ENCODE results near the gene IER2.

IER2 gene

DNA sequence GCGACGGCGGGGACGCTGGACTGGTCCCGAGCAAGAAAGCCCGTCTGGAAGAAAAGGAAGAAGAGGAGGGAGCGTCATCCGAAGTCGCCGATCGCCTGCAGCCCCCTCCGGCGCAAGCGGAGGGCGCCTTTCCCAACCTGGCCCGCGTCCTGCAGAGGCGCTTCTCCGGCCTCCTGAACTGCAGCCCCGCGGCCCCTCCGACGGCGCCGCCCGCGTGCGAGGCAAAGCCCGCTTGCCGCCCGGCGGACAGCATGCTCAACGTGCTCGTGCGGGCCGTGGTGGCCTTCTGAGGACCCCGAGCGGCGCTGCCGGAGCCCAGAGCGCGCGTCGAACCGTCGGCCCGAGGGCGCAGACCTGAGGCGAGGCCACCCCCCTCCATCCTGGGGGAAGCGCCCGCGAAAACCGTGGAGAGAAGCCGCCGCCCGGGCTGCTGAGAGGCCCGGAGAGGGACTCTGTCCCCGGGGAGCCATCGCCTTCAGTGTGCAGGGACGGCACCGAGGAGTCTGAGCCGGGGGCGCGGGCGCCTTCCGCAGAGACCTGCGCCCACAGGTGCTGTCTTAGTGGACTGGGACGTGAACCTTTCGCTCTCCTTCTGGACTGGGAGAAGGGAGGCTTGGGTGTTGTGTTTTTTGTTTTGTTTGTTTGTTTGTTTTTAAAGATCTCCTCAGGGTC lies 3.5 kb downstream of the IER2 start:
- TF ChIP-seq, protein P1, sequence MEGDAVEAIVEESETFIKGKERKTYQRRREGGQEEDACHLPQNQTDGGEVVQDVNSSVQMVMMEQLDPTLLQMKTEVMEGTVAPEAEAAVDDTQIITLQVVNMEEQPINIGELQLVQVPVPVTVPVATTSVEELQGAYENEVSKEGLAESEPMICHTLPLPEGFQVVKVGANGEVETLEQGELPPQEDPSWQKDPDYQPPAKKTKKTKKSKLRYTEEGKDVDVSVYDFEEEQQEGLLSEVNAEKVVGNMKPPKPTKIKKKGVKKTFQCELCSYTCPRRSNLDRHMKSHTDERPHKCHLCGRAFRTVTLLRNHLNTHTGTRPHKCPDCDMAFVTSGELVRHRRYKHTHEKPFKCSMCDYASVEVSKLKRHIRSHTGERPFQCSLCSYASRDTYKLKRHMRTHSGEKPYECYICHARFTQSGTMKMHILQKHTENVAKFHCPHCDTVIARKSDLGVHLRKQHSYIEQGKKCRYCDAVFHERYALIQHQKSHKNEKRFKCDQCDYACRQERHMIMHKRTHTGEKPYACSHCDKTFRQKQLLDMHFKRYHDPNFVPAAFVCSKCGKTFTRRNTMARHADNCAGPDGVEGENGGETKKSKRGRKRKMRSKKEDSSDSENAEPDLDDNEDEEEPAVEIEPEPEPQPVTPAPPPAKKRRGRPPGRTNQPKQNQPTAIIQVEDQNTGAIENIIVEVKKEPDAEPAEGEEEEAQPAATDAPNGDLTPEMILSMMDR (IDR thresholded peaks at IDR 0.05; ENCODE audit: poor library complexity, severe bottlenecking) = peak; percentile 3
- Histone ChIP-seq H3K36me3 (ENCODE audit: low read depth) (peaks cover 22% of the 10 kb centered on the region), H3K27ac (ENCODE audit: poor library complexity, severe bottlenecking) (peak overlapping the region; percentile 92), H3K27me3 (ENCODE audit: insufficient read depth, poor library complexity, severe bottlenecking) (no peaks in the 10 kb centered on the region), H3K9me3 (ENCODE audit: severe bottlenecking) (no peaks in the 10 kb centered on the region), H3K4me1 (ENCODE audit: insufficient read depth, poor library complexity, severe bottlenecking) (peaks cover 12% of the 10 kb centered on the region), H3K4me3 (ENCODE audit: severe bottlenecking) (peak overlapping the region; percentile 91)
- ATAC-seq (ENCODE audit: low read depth) (no peak), DNase-seq (ENCODE audit: low spot score) (no peak)

DNA sequence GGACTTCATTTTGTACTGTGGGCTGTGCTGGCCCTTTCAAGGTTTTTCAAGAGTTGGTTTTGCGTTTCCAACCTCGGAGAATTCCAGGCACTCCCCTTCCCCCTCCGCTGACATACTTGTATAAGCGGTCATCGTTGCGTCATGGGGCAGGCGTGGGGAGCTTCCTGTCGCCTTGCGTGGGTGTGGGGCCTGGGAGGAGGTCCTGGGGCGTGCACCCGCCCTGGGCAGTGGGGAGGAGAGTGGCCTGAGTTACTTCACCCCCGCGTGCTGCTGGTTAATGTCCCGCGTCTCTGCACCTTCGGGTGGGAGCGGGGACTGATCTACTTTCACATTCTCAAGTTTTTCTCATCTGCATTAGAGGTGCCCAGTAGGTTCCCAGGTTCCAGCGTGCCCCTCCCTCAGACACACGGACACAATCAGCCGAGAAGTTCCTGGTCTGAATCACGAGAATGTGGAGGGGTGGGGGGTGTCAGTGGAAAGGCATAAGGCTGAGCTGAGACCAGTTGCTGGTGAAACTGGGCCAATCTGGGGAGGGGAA lies 4.1 kb downstream of the IER2 start:
- Histone ChIP-seq H3K4me1 (ENCODE audit: insufficient read depth, poor library complexity, severe bottlenecking) (peaks cover 12% of the 10 kb centered on the region), H3K36me3 (ENCODE audit: low read depth) (peaks cover 22% of the 10 kb centered on the region), H3K27me3 (ENCODE audit: insufficient read depth, poor library complexity, severe bottlenecking) (no peaks in the 10 kb centered on the region), H3K9me3 (ENCODE audit: severe bottlenecking) (no peaks in the 10 kb centered on the region), H3K27ac (ENCODE audit: poor library complexity, severe bottlenecking) (peak overlapping the region; percentile 92), H3K4me3 (ENCODE audit: severe bottlenecking) (peak overlapping the region; percentile 91)
- ATAC-seq (ENCODE audit: low read depth) (0 out of 3 replicates have a peak, but pooled peaks have one; percentile 0), DNase-seq (ENCODE audit: low spot score) (peak; percentile 95)
- TF ChIP-seq, protein P1 (IDR thresholded peaks at IDR 0.05; ENCODE audit: poor library complexity, severe bottlenecking) = no peak

DNA sequence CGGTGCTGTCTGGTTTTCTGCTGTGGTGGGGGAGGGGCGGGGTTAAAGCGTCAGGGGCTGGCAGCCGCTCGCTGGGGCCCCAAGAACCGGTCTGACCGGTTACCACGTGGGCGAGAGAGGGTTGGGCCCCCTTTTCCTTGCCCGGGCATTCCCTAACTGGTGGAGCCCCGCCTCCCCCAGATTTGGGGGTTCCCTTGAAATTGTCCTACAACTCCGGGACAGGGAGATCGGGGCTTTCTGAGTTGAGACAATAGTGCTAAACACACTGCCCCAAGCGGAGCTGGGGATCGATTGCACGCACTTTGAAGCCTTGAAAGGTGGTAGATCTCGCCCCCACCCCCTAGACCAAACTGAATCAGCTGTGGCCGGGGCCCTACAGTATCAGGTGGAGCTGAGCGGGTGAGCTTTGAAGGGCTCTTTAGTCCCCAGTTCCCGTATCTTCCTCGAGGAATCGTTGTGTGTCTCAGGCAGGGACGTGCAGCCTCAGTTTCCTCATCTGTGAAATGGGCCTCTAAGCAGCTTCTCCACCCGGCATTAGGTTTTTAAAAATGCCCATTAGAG lies 4.8 kb downstream of the IER2 start:
- Histone ChIP-seq H3K4me3 (ENCODE audit: severe bottlenecking) (peak overlapping the region; percentile 91), H3K27me3 (ENCODE audit: insufficient read depth, poor library complexity, severe bottlenecking) (no peaks in the 10 kb centered on the region), H3K4me1 (ENCODE audit: insufficient read depth, poor library complexity, severe bottlenecking) (peaks cover 12% of the 10 kb centered on the region), H3K27ac (ENCODE audit: poor library complexity, severe bottlenecking) (peak overlapping the region; percentile 92), H3K9me3 (ENCODE audit: severe bottlenecking) (no peaks in the 10 kb centered on the region), H3K36me3 (ENCODE audit: low read depth) (peaks cover 22% of the 10 kb centered on the region)
- TF ChIP-seq, protein P1 (IDR thresholded peaks at IDR 0.05; ENCODE audit: poor library complexity, severe bottlenecking) = peak; percentile 18
- DNase-seq (ENCODE audit: low spot score) (peak; percentile 90), ATAC-seq (ENCODE audit: low read depth) (peak; percentile 2; the same call in 1 of the 3 replicates)

DNA sequence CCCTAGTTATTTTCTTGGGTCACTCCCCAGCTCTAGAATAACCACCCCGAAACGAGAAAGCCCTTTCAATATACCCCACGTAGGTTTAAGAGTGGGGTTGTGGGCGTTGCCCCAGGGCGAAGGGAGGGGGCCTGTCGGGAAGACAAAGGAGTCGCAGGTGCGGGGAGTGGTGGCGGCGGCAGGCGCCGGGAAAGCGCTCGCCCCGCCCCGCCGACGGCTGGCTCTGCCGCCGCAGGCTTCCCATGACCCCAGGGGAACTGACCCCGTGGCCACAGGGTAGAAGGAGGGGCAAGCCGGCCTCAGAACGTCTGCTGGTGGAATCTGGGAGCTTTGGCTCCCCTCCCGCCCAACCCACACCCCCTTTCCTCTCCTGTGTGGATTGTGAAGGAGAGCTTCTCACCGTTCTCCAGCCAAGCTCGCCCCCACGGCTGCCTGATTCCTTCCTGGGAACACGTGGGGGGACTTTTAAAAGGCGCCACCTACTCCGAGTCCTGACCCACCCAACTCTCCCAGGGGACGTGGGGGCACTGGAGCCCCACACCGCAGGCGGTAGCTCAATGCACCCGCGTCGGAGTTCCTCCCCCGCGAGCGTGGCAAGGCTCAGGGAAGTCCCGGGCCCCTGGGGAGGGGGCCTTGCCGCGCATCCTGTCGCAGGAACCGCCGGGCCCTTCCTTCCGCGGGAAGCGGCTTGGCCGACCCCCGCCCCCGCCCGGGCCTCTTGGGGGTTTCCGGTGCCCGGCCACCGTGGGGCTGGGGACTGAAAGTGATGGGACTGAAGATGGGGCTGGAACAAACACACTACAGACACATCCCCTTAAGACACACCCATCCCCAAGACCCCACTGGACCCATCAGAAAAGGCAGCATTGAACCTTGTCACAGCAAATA lies 5.5 kb downstream of the IER2 start:
- Histone ChIP-seq H3K4me3 (ENCODE audit: severe bottlenecking) (peak overlapping the region; percentile 91), H3K36me3 (ENCODE audit: low read depth) (peaks cover 22% of the 10 kb centered on the region), H3K9me3 (ENCODE audit: severe bottlenecking) (no peaks in the 10 kb centered on the region), H3K4me1 (ENCODE audit: insufficient read depth, poor library complexity, severe bottlenecking) (peaks cover 14% of the 10 kb centered on the region), H3K27me3 (ENCODE audit: insufficient read depth, poor library complexity, severe bottlenecking) (no peaks in the 10 kb centered on the region), H3K27ac (ENCODE audit: poor library complexity, severe bottlenecking) (peak overlapping the region; percentile 92)
- ATAC-seq (ENCODE audit: low read depth) (peak; percentile 8), DNase-seq (ENCODE audit: low spot score) (peak; percentile 82)
- TF ChIP-seq, protein P1 (IDR thresholded peaks at IDR 0.05; ENCODE audit: poor library complexity, severe bottlenecking) = no peak
